GM12873 (cell line): Measurements from ENCODE around the gene URB2.

Source experiments
- CTCF ChIP-seq: IDR thresholded peaks from 2 replicates; pipeline ENCODE4 v1.5.1; 2012; ENCODE audit warnings: low read depth, mild to moderate bottlenecking, moderate library complexity, low read length, control low read depth; ENCODE audit not compliant: insufficient read depth; ENCODE audit errors: missing control alignments

The URB2 gene

GRCh38 chr1:229641306-229641705 lies 15.3 kb downstream of the URB2 start:
- TF ChIP-seq CTCF, result no peak

GRCh38 chr1:229642376-229642775 lies 16.3 kb downstream of the URB2 start:
- TF ChIP-seq CTCF, result no peak

- no peak for TF ChIP-seq CTCF
These were observed 16.9 kb downstream of the URB2 start for GRCh38 chr1:229642970-229643369.

- no peak for TF ChIP-seq CTCF
These were observed 18.1 kb downstream of the URB2 start for GRCh38 chr1:229643996-229644745.

GRCh38 chr1:229645324-229645993 lies 19.4 kb downstream of the URB2 start:
- TF ChIP-seq CTCF, result no peak

GRCh38 chr1:229648406-229648805 lies 22.4 kb downstream of the URB2 start:
- no peak for TF ChIP-seq CTCF

GRCh38 chr1:229650045-229650444 lies 24.0 kb downstream of the URB2 start:
- no peak for TF ChIP-seq CTCF
